Measurements from ENCODE around the gene CDC45.

DNA sequence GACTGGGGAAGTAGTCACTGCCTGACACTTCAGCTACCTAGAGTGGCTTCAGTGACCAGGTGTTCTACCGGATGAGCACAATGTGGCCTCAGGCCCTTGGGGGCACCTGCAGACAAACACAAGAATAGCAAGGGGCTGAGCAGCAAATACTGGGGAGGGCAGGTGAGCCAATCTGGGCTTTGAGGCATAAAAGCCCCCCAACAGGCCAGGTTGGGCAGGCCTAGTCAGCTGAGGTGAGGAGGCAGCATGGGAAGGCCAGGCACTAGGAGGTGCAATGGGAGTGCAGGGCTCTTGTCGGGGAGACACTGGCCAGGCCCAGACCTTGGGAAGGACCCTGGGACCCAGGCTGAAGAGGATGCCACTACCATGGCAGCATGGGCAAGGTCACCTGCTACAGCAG, 9.7 kb upstream of the CDC45 start:
- no peak for TF ChIP-seq POLR2AphosphoS5 (IDR thresholded peaks at IDR 0.05)
- TF ChIP-seq POLR2A (IDR thresholded peaks at IDR 0.05): no peak
- TF ChIP-seq, protein P1, sequence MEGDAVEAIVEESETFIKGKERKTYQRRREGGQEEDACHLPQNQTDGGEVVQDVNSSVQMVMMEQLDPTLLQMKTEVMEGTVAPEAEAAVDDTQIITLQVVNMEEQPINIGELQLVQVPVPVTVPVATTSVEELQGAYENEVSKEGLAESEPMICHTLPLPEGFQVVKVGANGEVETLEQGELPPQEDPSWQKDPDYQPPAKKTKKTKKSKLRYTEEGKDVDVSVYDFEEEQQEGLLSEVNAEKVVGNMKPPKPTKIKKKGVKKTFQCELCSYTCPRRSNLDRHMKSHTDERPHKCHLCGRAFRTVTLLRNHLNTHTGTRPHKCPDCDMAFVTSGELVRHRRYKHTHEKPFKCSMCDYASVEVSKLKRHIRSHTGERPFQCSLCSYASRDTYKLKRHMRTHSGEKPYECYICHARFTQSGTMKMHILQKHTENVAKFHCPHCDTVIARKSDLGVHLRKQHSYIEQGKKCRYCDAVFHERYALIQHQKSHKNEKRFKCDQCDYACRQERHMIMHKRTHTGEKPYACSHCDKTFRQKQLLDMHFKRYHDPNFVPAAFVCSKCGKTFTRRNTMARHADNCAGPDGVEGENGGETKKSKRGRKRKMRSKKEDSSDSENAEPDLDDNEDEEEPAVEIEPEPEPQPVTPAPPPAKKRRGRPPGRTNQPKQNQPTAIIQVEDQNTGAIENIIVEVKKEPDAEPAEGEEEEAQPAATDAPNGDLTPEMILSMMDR (IDR thresholded peaks at IDR 0.05): no peak
- TF ChIP-seq EP300 (IDR thresholded peaks at IDR 0.05): no peak

All from sigmoid colon (tissue), 4 donors.